Adrenal gland (tissue), 12 donors: ENCODE data around the gene OBP2B. TPM values are rescaled to one million over a fixed set of nuclear protein-coding genes. Genes with fewer than 3 reads are reported as not detected.

Experiments used
- DNase-seq, 7 donors: peaks; one replicate each; pipeline ENCODE4 v3.0.0-alpha.2; 2019 to 2020
- H3K27ac ChIP-seq, 5 donors: fragments of 200-600 bp; sonication (generic) in 4 of 5; 1 replicate in 3 of 5; 2 replicates in 2 of 5; pipeline versions ENCODE4 v1.5.1 to v1.8.0; 2016 to 2020; ENCODE audit warnings: mild to moderate bottlenecking in 1 of 5
- H3K27me3 ChIP-seq: fragments of 200-600 bp; 2 replicates; pipeline ENCODE4 v1.8.0; 2021
- H3K36me3 ChIP-seq, 2 donors: fragments of 200-600 bp; replicated peaks in 1 of 2; 1 replicate in 1 of 2; 2 replicates in 1 of 2; pipeline versions ENCODE4 v1.5.1 to v1.8.0; 2018 to 2022
- H3K4me1 ChIP-seq, 2 donors: fragments of 200-600 bp; replicated peaks in 1 of 2; 1 replicate in 1 of 2; 2 replicates in 1 of 2; pipeline versions ENCODE4 v1.5.1 to v1.8.0; 2018 to 2021
- H3K4me3 ChIP-seq, 4 donors: fragments of 200-600 bp; sonication (generic) in 3 of 4; one replicate each; pipeline ENCODE4 v1.5.1; 2016 to 2018
- H3K9me3 ChIP-seq, 3 donors: fragments of 200-600 bp; sonication (generic) in 1 of 3; replicated peaks in 1 of 3; 1 replicate in 2 of 3; 2 replicates in 1 of 3; pipeline versions ENCODE4 v1.5.1 to v1.8.0; 2016 to 2021
- CTCF ChIP-seq, 6 experiments: fragments of 450-650 bp in 4 of 6; fragments of 200-600 bp in 2 of 6; sonication (generic) in 1 of 6; IDR thresholded peaks; 1 replicate in 5 of 6; 2 replicates in 1 of 6; pipeline versions ENCODE4 v1.5.1 to v1.8.0; 2016 to 2021; ENCODE audit warnings: antibody characterized with exemption in 6 of 6, mild to moderate bottlenecking in 2 of 6, moderate library complexity in 1 of 6
- POLR2A ChIP-seq, 2 donors: fragments of 450-650 bp; IDR thresholded peaks; one replicate each; pipeline ENCODE4 v1.6.1; 2017; ENCODE audit warnings: antibody characterized with exemption in 2 of 2, mild to moderate bottlenecking in 2 of 2, moderate library complexity in 1 of 2
- WGBS, 4 donors: extraction: QIAGEN DNeasy Blood & Tissue Kit in 2 of 4; methylation state at CpG; one replicate each; pipeline versions ENCODE4 v1.1.5 to v1.1.7; 2013 to 2017; 5-methylcytosine and 5-hydroxymethylcytosine counted together
- intact Hi-C, 2 donors: fragments of 100-400 bp; cut with DNase I; formaldehyde crosslinking; loops; one replicate each; pipeline versions ENCODE4 v1.14.1 to v1.15.0; 2022 to 2023
- polyA plus RNA-seq, 3 donors: library from polyadenylated mRNA; stranded (reverse); fragments of 200-250 nt in 2 of 3; fragments of 350-450 nt in 1 of 3; fragmentation: Illumina TruSeq in 1 of 3; extraction: RNeasy Lipid Tissue Mini Kit (QIAGEN cat#74804) in 1 of 3; gene quantifications; one replicate each; pipeline ENCODE4 v1.2.3, GENCODE V29; 2013 to 2014
- total RNA-seq, 9 donors: library from RNA; depleted of rRNA in 4 of 9; stranded (reverse); fragments of >200 nt in 4 of 9; fragments of 120-200 nt in 1 of 9; fragmentation: NEBNext Ultra II Directional in 1 of 9; extraction: Animal tissue kit (Norgen Biotek cat#: 25700) in 1 of 9; gene quantifications; one replicate each; pipeline versions ENCODE4 v1.1.0 to v1.2.4, GENCODE V29; 2013 to 2023
- donor health status: healthy with polysubstance abuse.
- donor health status: Bipolar disorder and iron deficiency.
- donor health status: DM: yes; HTN: yes; CAD: no.
- donor health status: DM: no; HTN: no; CAD: no.
- donor health status: DM: no; HTN: no; CAD: no.
- donor health status: DM: yes; HTN: yes; CAD: no.

Gene OBP2B
- total and polyA plus RNA-seq, 12 donors, result 0.11 to 0.32 TPM; not detected in 10

GRCh38 chr9:133162861-133163503 is 46.1 kb downstream of the OBP2B start:
- peaks cover 15 to 26% of the 10 kb centered on the region in 2 donors for H3K4me1 ChIP-seq
- no peaks in the 10 kb centered on the region for H3K9me3 ChIP-seq
- WGBS, 4 donors, result 28 to 49% (median 43%) methylated on average over 25 to 54 of the region's 54 CpGs
- H3K27ac ChIP-seq, result peak overlapping the region in 3 of 5 donors; percentile 55 to 82 (median 68)
- intact Hi-C loops, result no loop called here
- H3K4me3 ChIP-seq, result peak overlapping the region; percentile 5 to 73 (median 68)
- H3K36me3 ChIP-seq, result peaks cover 0 to 6% of the 10 kb centered on the region in 2 donors
- no peak for TF ChIP-seq POLR2A (IDR thresholded peaks at IDR 0.05)
- TF ChIP-seq CTCF (IDR thresholded peaks at IDR 0.05), result no peak
- peak in 4 of 7 donors; percentile 24 to 46 (median 44) for DNase-seq
- no peaks in the 10 kb centered on the region for H3K27me3 ChIP-seq

- no peaks in the 10 kb centered on the region for H3K9me3 ChIP-seq
- intact Hi-C loops, result no loop called here
- peak in 3 of 7 donors; percentile 13 to 48 (median 37) for DNase-seq
- 59 to 77% (median 70%) methylated on average over 4 of the region's 4 CpGs for WGBS, 4 donors
- no peak overlapping the region for H3K4me3 ChIP-seq
- TF ChIP-seq CTCF (IDR thresholded peaks at IDR 0.05), result no peak
- no peak for TF ChIP-seq POLR2A (IDR thresholded peaks at IDR 0.05)
- peaks cover 15 to 26% of the 10 kb centered on the region in 2 donors for H3K4me1 ChIP-seq
- peaks cover 0 to 6% of the 10 kb centered on the region in 2 donors for H3K36me3 ChIP-seq
- H3K27ac ChIP-seq, result peak overlapping the region in 2 of 5 donors; percentile 22 to 82
- H3K27me3 ChIP-seq, result no peaks in the 10 kb centered on the region
Observed at GRCh38 chr9:133161547-133161950, 47.5 kb downstream of the OBP2B start.

GRCh38 chr9:133160742-133161546 is 48.1 kb downstream of the OBP2B start:
- TF ChIP-seq POLR2A (IDR thresholded peaks at IDR 0.05), result peak in 1 of 2 donors; percentile 40
- peak; percentile 69 to 91 (median 87) for TF ChIP-seq CTCF (IDR thresholded peaks at IDR 0.05)
- WGBS, 4 donors, result 50 to 57% (median 51%) methylated on average over 9 of the region's 9 CpGs
- Histone ChIP-seq H3K36me3 (peaks cover 0 to 9% of the 10 kb centered on the region in 2 donors), H3K4me1 (peaks cover 15 to 26% of the 10 kb centered on the region in 2 donors), H3K27ac (peak overlapping the region in 4 of 5 donors; percentile 21 to 76 (median 72)), H3K27me3 (no peaks in the 10 kb centered on the region), H3K9me3 (no peaks in the 10 kb centered on the region), H3K4me3 (no peak overlapping the region)
- peak; percentile 70 to 94 (median 83) for DNase-seq
- intact Hi-C loops, result no loop called here

GRCh38 chr9:133158695-133159094 is 50.4 kb downstream of the OBP2B start:
- H3K4me3 ChIP-seq, result no peak overlapping the region
- H3K27me3 ChIP-seq, result no peaks in the 10 kb centered on the region
- no peak overlapping the region for H3K27ac ChIP-seq
- intact Hi-C loops, result no loop called here
- 82 to 92% (median 91%) methylated on average over 3 of the region's 3 CpGs for WGBS, 4 donors
- H3K4me1 ChIP-seq, result peaks cover 11 to 20% of the 10 kb centered on the region in 2 donors
- TF ChIP-seq CTCF (IDR thresholded peaks at IDR 0.05) (no peak), POLR2A (IDR thresholded peaks at IDR 0.05) (no peak)
- no peaks in the 10 kb centered on the region for H3K9me3 ChIP-seq
- peaks cover 0 to 18% of the 10 kb centered on the region in 2 donors for H3K36me3 ChIP-seq
- no peak for DNase-seq
